Liver (tissue), 9 donors: ENCODE data around the gene SPAG16. TPM values are rescaled to one million over a fixed set of nuclear protein-coding genes. Genes with fewer than 3 reads are reported as not detected.

ENCODE experiments used
- DNase-seq: peaks from one replicate; pipeline ENCODE4 v3.0.0-alpha.2; 2017; ENCODE audit warnings: low spot score
- H3K27ac ChIP-seq, 2 donors: one replicate each; pipeline ENCODE4 v1.7.0; 2013; ENCODE audit warnings: inconsistent platforms in 2 of 2, low read length in 2 of 2, control low read depth in 1 of 2, low read depth in 1 of 2, mild to moderate bottlenecking in 1 of 2
- H3K27me3 ChIP-seq, 4 donors: one replicate each; pipeline versions ENCODE4 v1.6.1 to v1.7.0; 2013; ENCODE audit warnings: low read length in 3 of 4, inconsistent platforms in 1 of 4, mild to moderate bottlenecking in 1 of 4, moderate library complexity in 1 of 4; ENCODE audit not compliant: control insufficient read depth in 4 of 4, insufficient read depth in 4 of 4
- H3K36me3 ChIP-seq, 4 donors: one replicate each; pipeline versions ENCODE4 v1.6.1 to v1.7.0; 2013; ENCODE audit warnings: low read length in 3 of 4, mild to moderate bottlenecking in 3 of 4, low read depth in 1 of 4, moderate library complexity in 1 of 4; ENCODE audit not compliant: control insufficient read depth in 4 of 4, insufficient read depth in 3 of 4
- H3K4me1 ChIP-seq, 4 donors: one replicate each; pipeline versions ENCODE4 v1.6.1 to v1.7.0; 2013; ENCODE audit warnings: low read length in 3 of 4, mild to moderate bottlenecking in 3 of 4, moderate library complexity in 1 of 4; ENCODE audit not compliant: control insufficient read depth in 4 of 4, insufficient read depth in 4 of 4
- H3K4me3 ChIP-seq, 3 donors: one replicate each; pipeline versions ENCODE4 v1.6.1 to v1.7.0; 2013; ENCODE audit warnings: low read length in 3 of 3, control low read depth in 1 of 3, low read depth in 1 of 3, mild to moderate bottlenecking in 1 of 3
- H3K9ac ChIP-seq, 2 donors: one replicate each; pipeline ENCODE4 v1.7.0; 2013; ENCODE audit warnings: low read length in 2 of 2, mild to moderate bottlenecking in 2 of 2, moderate library complexity in 2 of 2, control low read depth in 1 of 2, low read depth in 1 of 2
- H3K9me3 ChIP-seq, 4 donors: one replicate each; pipeline versions ENCODE4 v1.6.1 to v1.7.0; 2013; ENCODE audit warnings: low read length in 3 of 4; ENCODE audit not compliant: control insufficient read depth in 4 of 4
- ATF3 ChIP-seq: IDR thresholded peaks from 2 replicates; pipeline ENCODE4 v1.6.1; 2016; ENCODE audit warnings: antibody characterized with exemption
- CTCF ChIP-seq: fragments of 150-350 bp; IDR thresholded peaks from 2 replicates; pipeline ENCODE4 v1.5.1; 2017; ENCODE audit warnings: improper control_type of control experiment, low read depth, low read length; ENCODE audit not compliant: missing input control
- FOXA1 ChIP-seq: IDR thresholded peaks from 2 replicates; pipeline ENCODE4 v1.6.1; 2016; ENCODE audit warnings: antibody characterized with exemption
- FOXA2 ChIP-seq: IDR thresholded peaks from 2 replicates; pipeline ENCODE4 v1.6.1; 2016; ENCODE audit warnings: antibody characterized with exemption
- GABPA ChIP-seq, 2 donors: IDR thresholded peaks in 1 of 2; conservative IDR thresholded peaks in 1 of 2; 2 replicates each; pipeline ENCODE4 v1.6.1; 2016; ENCODE audit warnings: antibody characterized with exemption in 2 of 2, mild to moderate bottlenecking in 1 of 2, moderate library complexity in 1 of 2
- HNF4A ChIP-seq, 2 donors: conservative IDR thresholded peaks; 2 replicates each; pipeline ENCODE4 v1.6.1; 2016; ENCODE audit warnings: antibody characterized with exemption in 2 of 2, mild to moderate bottlenecking in 2 of 2
- HNF4G ChIP-seq: IDR thresholded peaks from 2 replicates; pipeline ENCODE4 v1.6.1; 2016; ENCODE audit warnings: antibody characterized with exemption
- JUND ChIP-seq, 2 donors: IDR thresholded peaks; 2 replicates each; pipeline ENCODE4 v1.6.1; 2016; ENCODE audit warnings: antibody characterized with exemption in 2 of 2
- MAX ChIP-seq: IDR thresholded peaks from 2 replicates; pipeline ENCODE4 v1.6.1; 2016; ENCODE audit warnings: antibody characterized with exemption
- NR2F2 ChIP-seq: IDR thresholded peaks from 2 replicates; pipeline ENCODE4 v1.6.1; 2016; ENCODE audit warnings: antibody characterized with exemption
- RAD21 ChIP-seq, 2 donors: IDR thresholded peaks; 2 replicates each; pipeline ENCODE4 v1.6.1; 2016; ENCODE audit warnings: antibody characterized with exemption in 2 of 2, mild to moderate bottlenecking in 2 of 2
- REST ChIP-seq: IDR thresholded peaks from 2 replicates; pipeline ENCODE4 v1.6.1; 2016; ENCODE audit warnings: antibody characterized with exemption, mild to moderate bottlenecking
- RXRA ChIP-seq, 2 donors: IDR thresholded peaks; 2 replicates each; pipeline ENCODE4 v1.6.1; 2017 to 2018; ENCODE audit warnings: antibody characterized with exemption in 2 of 2, mild to moderate bottlenecking in 1 of 2
- SP1 ChIP-seq: IDR thresholded peaks from 2 replicates; pipeline ENCODE4 v1.6.1; 2018; ENCODE audit warnings: antibody characterized with exemption, mild to moderate bottlenecking
- YY1 ChIP-seq: IDR thresholded peaks from 2 replicates; pipeline ENCODE4 v1.6.1; 2016; ENCODE audit warnings: antibody characterized with exemption, mild to moderate bottlenecking
- ZBTB33 ChIP-seq: IDR thresholded peaks from 2 replicates; pipeline ENCODE4 v1.6.1; 2016; ENCODE audit warnings: antibody characterized with exemption
- WGBS: extraction: QIAGEN DNeasy Blood & Tissue Kit; methylation state at CpG from one replicate; pipeline ENCODE4 v1.1.7; 2013; 5-methylcytosine and 5-hydroxymethylcytosine counted together
- polyA plus RNA-seq, 2 donors: library from polyadenylated mRNA; stranded (reverse) in 1 of 2; unstranded in 1 of 2; fragments of 200-250 nt in 1 of 2; fragments of >200 nt in 1 of 2; fragmentation: Nextera tagmentation in 1 of 2; extraction: Ambion mirVana in 1 of 2; gene quantifications; one replicate each; pipeline versions ENCODE4 v1.2.1 to v1.2.3, GENCODE V29; 2013 to 2015
- total RNA-seq, 2 donors: library from RNA; depleted of rRNA; stranded (reverse); fragments of >200 nt; gene quantifications; one replicate each; pipeline ENCODE4 v1.2.3, GENCODE V29; 2014
- donor health status: healthy.
- donor health status: healthy.
- donor health status: healthy.
- donor health status: healthy.
- donor health status: healthy.

SPAG16 gene
- total and polyA plus RNA-seq, 4 donors: 6.4 to 12.7 (median 11.4) TPM

GRCh38 chr2:214035091-214035852, 751.0 kb downstream of the SPAG16 start:
- Histone ChIP-seq H3K27ac (no peak overlapping the region), H3K9ac (no peak overlapping the region), H3K4me3 (no peak overlapping the region), H3K4me1 (no peaks in the 10 kb centered on the region), H3K9me3 (no peaks in the 10 kb centered on the region), H3K36me3 (peaks cover 0 to 2% (median 0%) of the 10 kb centered on the region in 4 donors), H3K27me3 (no peaks in the 10 kb centered on the region)
- DNase-seq: no peak
- no peak for TF ChIP-seq ATF3
- no peak for TF ChIP-seq ZBTB33
- TF ChIP-seq HNF4G: no peak
- TF ChIP-seq SP1: no peak
- no peak for TF ChIP-seq RXRA (IDR thresholded peaks at IDR 0.05)
- no peak for TF ChIP-seq CTCF
- TF ChIP-seq FOXA1: no peak
- no peak for TF ChIP-seq NR2F2
- no peak for TF ChIP-seq JUND (IDR thresholded peaks at IDR 0.05)
- TF ChIP-seq YY1: no peak
- TF ChIP-seq GABPA (IDR thresholded peaks at IDR 0.05 in 1 of 2, conservative IDR thresholded peaks at IDR 0.05 in 1 of 2): no peak
- no peak for TF ChIP-seq RAD21 (IDR thresholded peaks at IDR 0.05)
- TF ChIP-seq MAX: no peak
- no peak for TF ChIP-seq REST
- no peak for TF ChIP-seq HNF4A (conservative IDR thresholded peaks at IDR 0.05)
- TF ChIP-seq FOXA2: no peak
- 82% methylated on average over 8 of the region's 8 CpGs for WGBS
